A549 (cell line): ENCODE measurements around the gene RAP1GAP2. TPM values are rescaled to one million over a fixed set of nuclear protein-coding genes. Genes with fewer than 3 reads are reported as not detected.

Experiments
- ATAC-seq, 2 experiments: fragments of 200-7000 bp in 1 of 2; fragments of >200 bp in 1 of 2; cut with Nextera tagmentation in 1 of 2; cut with Tn5 transposase in 1 of 2; 3 replicates each; pipeline versions ENCODE4 v1.8.0 to v1.9.1; 2018 to 2020; ENCODE audit warnings: mild to moderate bottlenecking in 1 of 2, moderate library complexity in 1 of 2
- CTCF ChIA-PET: fragments of 300-600 bp; sonication (Branson Sonifier 250); formaldehyde crosslinking; extraction: SDS; loops from one replicate; lab custom pipeline; 2021; ENCODE audit warnings: antibody characterized with exemption, inconsistent platforms; lab: Yijun Ruan, JAX
- POLR2A ChIA-PET: fragments of 350-600 bp; formaldehyde crosslinking; extraction: SDS; loops from one replicate; lab custom pipeline; 2021; ENCODE audit warnings: antibody characterized with exemption, inconsistent platforms; lab: Yijun Ruan, JAX
- DNase-seq, 2 experiments: peaks; one replicate each; pipeline versions ENCODE4 v3.0.0 to v3.0.0-alpha.2; 2011 to 2016; ENCODE audit warnings: low read depth in 1 of 2, low spot score in 1 of 2
- FAIRE-seq: peaks from 2 replicates; lab custom pipeline; 2011; peaks lifted over from hg19 to GRCh38; lab: Jason Lieb, UNC
- H3K27ac ChIP-seq, 2 experiments: fragments of >200 bp; sonication (Bioruptor Twin); formaldehyde crosslinking; 3 replicates each; pipeline ENCODE4 v1.5.1; 2016 to 2017
- H3K4me1 ChIP-seq: fragments of >200 bp; sonication (Bioruptor Twin); formaldehyde crosslinking; 3 replicates; pipeline ENCODE4 v1.6.1; 2016
- H3K4me2 ChIP-seq: fragments of >200 bp; sonication (Bioruptor Twin); formaldehyde crosslinking; 3 replicates; pipeline ENCODE4 v1.6.1; 2016
- H3K4me3 ChIP-seq: fragments of >200 bp; sonication (Bioruptor Twin); formaldehyde crosslinking; 3 replicates; pipeline ENCODE4 v1.5.1; 2016
- H3K9me3 ChIP-seq: fragments of >200 bp; sonication (Bioruptor Twin); formaldehyde crosslinking; 3 replicates; pipeline ENCODE4 v1.6.1; 2016
- CHD2 ChIP-seq: fragments of 150-350 bp; IDR thresholded peaks from 2 replicates; pipeline ENCODE4 v1.6.1; 2014; ENCODE audit warnings: low read length; ENCODE audit not compliant: partially characterized antibody
- ELK1 ChIP-seq: fragments of 150-350 bp; IDR thresholded peaks from 2 replicates; pipeline ENCODE4 v1.6.1; 2014; ENCODE audit warnings: low read depth, mild to moderate bottlenecking, low read length
- FOSB ChIP-seq: fragments of 250-450 bp; sonication (Bioruptor Pico); IDR thresholded peaks from 2 replicates; pipeline ENCODE4 v1.5.0; 2020; ENCODE audit warnings: mild to moderate bottlenecking, moderate library complexity
- GATA3 ChIP-seq: IDR thresholded peaks from 2 replicates; pipeline ENCODE4 v1.6.1; 2012; ENCODE audit warnings: borderline replicate concordance
- HES2 ChIP-seq: fragments of >200 bp; sonication (Bioruptor Twin); formaldehyde crosslinking; IDR thresholded peaks from 2 replicates; pipeline ENCODE4 v1.6.1; 2016
- HEYL ChIP-seq: fragments of 250-450 bp; sonication (Bioruptor Pico); IDR thresholded peaks from 2 replicates; pipeline ENCODE4 v1.8.0; 2021; ENCODE audit warnings: mild to moderate bottlenecking, moderate library complexity
- KDM1A ChIP-seq: fragments of 200-600 bp; sonication (generic); IDR thresholded peaks from 2 replicates; pipeline ENCODE4 v1.6.1; 2016; ENCODE audit warnings: low read depth, mild to moderate bottlenecking
- MYC ChIP-seq: IDR thresholded peaks from 2 replicates; pipeline ENCODE4 v1.6.1; 2012; ENCODE audit warnings: mild to moderate bottlenecking, inconsistent platforms, low read length, improper control_type of control experiment, borderline replicate concordance
- NFE2L2 ChIP-seq: fragments of 150-350 bp; conservative IDR thresholded peaks from 2 replicates; pipeline ENCODE4 v1.6.1; 2014; ENCODE audit warnings: low read length
- NPAS2 ChIP-seq: fragments of 250-450 bp; sonication (Bioruptor Pico); IDR thresholded peaks from 2 replicates; pipeline ENCODE4 v1.8.0; 2022; ENCODE audit warnings: mild to moderate bottlenecking, moderate library complexity, borderline replicate concordance
- PBX3 ChIP-seq: IDR thresholded peaks from 2 replicates; pipeline ENCODE4 v1.6.1; 2012
- PHF8 ChIP-seq: fragments of 200-600 bp; sonication (generic); IDR thresholded peaks from 2 replicates; pipeline ENCODE4 v1.6.1; 2016; ENCODE audit warnings: low read depth, mild to moderate bottlenecking, antibody characterized with exemption, moderate library complexity, borderline replicate concordance
- SMC3 ChIP-seq: fragments of >200 bp; sonication (Bioruptor Twin); formaldehyde crosslinking; IDR thresholded peaks from 3 replicates; pipeline ENCODE4 v1.6.1; 2018; ENCODE audit warnings: inconsistent platforms
- TP53 ChIP-seq: fragments of 250-450 bp; sonication (Bioruptor Pico); IDR thresholded peaks from 2 replicates; pipeline ENCODE4 v1.5.0; 2021; ENCODE audit warnings: mild to moderate bottlenecking, moderate library complexity
- ZC3H11A ChIP-seq: fragments of 450-650 bp; IDR thresholded peaks from 2 replicates; pipeline ENCODE4 v1.6.1; 2014; ENCODE audit warnings: antibody characterized with exemption, mild to moderate bottlenecking
- ZFP36 ChIP-seq: fragments of 450-650 bp; IDR thresholded peaks from 2 replicates; pipeline ENCODE4 v1.6.1; 2014; ENCODE audit warnings: borderline replicate concordance; ENCODE audit not compliant: partially characterized antibody
- WGBS: methylation state at CpG from one replicate; pipeline ENCODE4 v1.1.6; 2017; ENCODE audit errors: missing lambda C conversion rate; 5-methylcytosine and 5-hydroxymethylcytosine counted together
- polyA plus RNA-seq, 4 experiments: library from polyadenylated mRNA; depleted of rRNA in 3 of 4; stranded (reverse); fragments of >200 nt; fragmentation: RNase III in 1 of 4; extraction: RNeasy Plus Mini Kit Qiagen cat#74134 plus additional on column Dnase treatment in 1 of 4; gene quantifications; 2 replicates in 3 of 4; 3 replicates in 1 of 4; pipeline ENCODE4 v1.2.3, GENCODE V29; 2011 to 2017
- TF ChIP-seq, protein P1 (sequence below): fragments of 250-450 bp; sonication (Bioruptor Pico); IDR thresholded peaks from 2 replicates; pipeline ENCODE4 v1.5.0; 2021; ENCODE audit warnings: mild to moderate bottlenecking, moderate library complexity, borderline replicate concordance
- TF ChIP-seq, protein P2 (sequence below): IDR thresholded peaks from 2 replicates; pipeline ENCODE4 v1.6.1; 2012; ENCODE audit warnings: low read depth, borderline replicate concordance

Gene RAP1GAP2
- polyA plus RNA-seq, 2 of the 4 experiments (the other 2 are of a cell fraction) = 8.3 to 20.8 TPM

DNA sequence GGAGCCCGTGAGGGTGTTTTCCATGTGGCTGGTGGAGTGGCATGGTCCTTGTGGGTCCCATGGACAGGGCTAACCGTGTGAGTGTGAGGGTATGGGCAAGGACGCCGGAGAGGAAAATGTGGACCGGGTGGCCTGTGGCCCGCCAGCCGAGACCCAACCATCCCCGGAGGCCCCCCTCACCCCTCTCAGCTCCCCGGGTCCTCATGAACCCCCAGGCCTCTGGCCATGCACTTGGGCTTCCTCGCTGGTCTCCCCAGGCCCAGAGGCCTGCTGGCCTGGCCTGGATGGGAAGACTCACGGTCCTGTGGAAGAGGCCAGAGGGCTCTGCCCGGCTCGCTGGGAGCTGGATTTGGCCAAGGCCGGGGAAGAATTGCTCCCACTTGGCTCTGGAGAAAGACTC lies 13.1 kb downstream of the RAP1GAP2 start (continued):
- TF ChIP-seq NFE2L2 (no peak), TP53 (CRISPR knock-in tag) (no peak)

DNA sequence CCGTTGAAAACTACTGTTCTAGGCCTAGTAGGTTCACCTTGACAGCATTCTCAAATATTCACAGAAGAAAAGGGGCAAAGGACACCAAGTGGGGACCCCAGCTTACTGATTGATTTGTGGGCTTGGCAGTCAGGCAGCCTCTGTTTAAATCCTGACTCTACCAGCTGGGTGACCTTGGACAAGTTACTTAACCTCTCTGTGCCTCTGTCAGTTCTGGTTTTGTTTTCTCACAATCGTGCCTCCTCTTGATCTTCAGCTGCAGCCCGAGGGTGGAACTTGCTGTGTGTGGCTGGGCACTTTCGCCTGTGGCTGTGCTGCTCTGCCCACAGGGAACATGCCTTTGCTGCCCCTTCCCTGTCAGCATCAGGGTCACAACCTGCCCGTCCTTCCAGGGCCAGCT lies 17.8 kb downstream of the RAP1GAP2 start:
- Histone ChIP-seq H3K4me1 (peaks cover 14% of the 10 kb centered on the region; the same call in 2 of the 3 replicates), H3K4me3 (no peak overlapping the region), H3K9me3 (no peaks in the 10 kb centered on the region), H3K4me2 (no peak overlapping the region), H3K27ac (0 out of 6 replicates have a peak overlapping the region, but pooled peaks of 1 of the 2 experiments have one; percentile 5)
- DNase-seq = no peak
- no peak for ATAC-seq
- no peak for FAIRE-seq
- POLR2A ChIA-PET = no interaction called here
- TF ChIP-seq ZFP36 (peak; percentile 59), KDM1A (peak; percentile 52; the same call in 1 of the 2 replicates), ELK1 (no peak)
- CTCF ChIA-PET = interaction anchor here (0.6 to 2.5 kb wide), 11 partner anchors 11 to 234 kb away, joined by 3 to 10 read pairs (median 5); no protein-coding TSS in a partner anchor
- WGBS = 58% methylated on average over 5 of the region's 5 CpGs

- WGBS = 66% methylated on average over 25 of the region's 27 CpGs
These were observed 18.5 kb downstream of the RAP1GAP2 start for GRCh38 chr17:2814481-2815341.

More at GRCh38 chr17:2814481-2815341, 18.5 kb downstream of the RAP1GAP2 start:
- Histone ChIP-seq H3K4me1 (peaks cover 14% of the 10 kb centered on the region; the same call in 2 of the 3 replicates), H3K4me2 (no peak overlapping the region), H3K4me3 (no peak overlapping the region), H3K9me3 (no peaks in the 10 kb centered on the region), H3K27ac (peak overlapping the region in 1 of 2 experiments; percentile 19; a peak in 1 of 6 replicates)
- DNase-seq (no peak), ATAC-seq (no peak), FAIRE-seq (no peak)
- POLR2A ChIA-PET = no interaction called here
- CTCF ChIA-PET = interaction anchor here (0.6 to 2.5 kb wide), 11 partner anchors 10 to 788 kb away, joined by 3 to 10 read pairs (median 5); no protein-coding TSS in a partner anchor
- no peak for TF ChIP-seq PBX3
- TF ChIP-seq NPAS2 (CRISPR knock-in tag) = no peak
- no peak for TF ChIP-seq SMC3
- TF ChIP-seq, protein P1, sequence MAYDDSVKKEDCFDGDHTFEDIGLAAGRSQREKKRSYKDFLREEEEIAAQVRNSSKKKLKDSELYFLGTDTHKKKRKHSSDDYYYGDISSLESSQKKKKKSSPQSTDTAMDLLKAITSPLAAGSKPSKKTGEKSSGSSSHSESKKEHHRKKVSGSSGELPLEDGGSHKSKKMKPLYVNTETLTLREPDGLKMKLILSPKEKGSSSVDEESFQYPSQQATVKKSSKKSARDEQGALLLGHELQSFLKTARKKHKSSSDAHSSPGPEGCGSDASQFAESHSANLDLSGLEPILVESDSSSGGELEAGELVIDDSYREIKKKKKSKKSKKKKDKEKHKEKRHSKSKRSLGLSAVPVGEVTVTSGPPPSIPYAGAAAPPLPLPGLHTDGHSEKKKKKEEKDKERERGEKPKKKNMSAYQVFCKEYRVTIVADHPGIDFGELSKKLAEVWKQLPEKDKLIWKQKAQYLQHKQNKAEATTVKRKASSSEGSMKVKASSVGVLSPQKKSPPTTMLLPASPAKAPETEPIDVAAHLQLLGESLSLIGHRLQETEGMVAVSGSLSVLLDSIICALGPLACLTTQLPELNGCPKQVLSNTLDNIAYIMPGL (CRISPR knock-in tag) = no peak
- TF ChIP-seq, protein P2, sequence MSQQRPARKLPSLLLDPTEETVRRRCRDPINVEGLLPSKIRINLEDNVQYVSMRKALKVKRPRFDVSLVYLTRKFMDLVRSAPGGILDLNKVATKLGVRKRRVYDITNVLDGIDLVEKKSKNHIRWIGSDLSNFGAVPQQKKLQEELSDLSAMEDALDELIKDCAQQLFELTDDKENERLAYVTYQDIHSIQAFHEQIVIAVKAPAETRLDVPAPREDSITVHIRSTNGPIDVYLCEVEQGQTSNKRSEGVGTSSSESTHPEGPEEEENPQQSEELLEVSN = no peak
- no peak for TF ChIP-seq CHD2
- no peak for TF ChIP-seq GATA3
- no peak for TF ChIP-seq HES2
- no peak for TF ChIP-seq KDM1A
- TF ChIP-seq PHF8 = no peak
- no peak for TF ChIP-seq MYC
- TF ChIP-seq HEYL = no peak
- TF ChIP-seq FOSB = no peak
- no peak for TF ChIP-seq ZC3H11A
